Left lung (tissue), 10 donors: ENCODE measurements around the gene BOD1L1. TPM values are rescaled to one million over a fixed set of nuclear protein-coding genes. Genes with fewer than 3 reads are reported as not detected.

Source experiments
- ATAC-seq: fragments of 200-7000 bp; cut with Tn5 transposase; one replicate; pipeline ENCODE4 v1.9.1; 2020; ENCODE audit warnings: moderate library complexity
- DNase-seq, 4 donors: peaks; one replicate each; pipeline ENCODE4 v3.0.0-alpha.2; 2013 to 2020
- H3K27ac ChIP-seq, 2 donors: fragments of 200-600 bp; sonication (generic) in 1 of 2; one replicate each; pipeline versions ENCODE4 v1.5.0 to v1.8.0; 2020 to 2021
- H3K27me3 ChIP-seq, 2 donors: fragments of 200-600 bp; sonication (generic) in 1 of 2; one replicate each; pipeline versions ENCODE4 v1.5.0 to v1.8.0; 2020 to 2021
- H3K36me3 ChIP-seq, 2 donors: fragments of 200-600 bp; sonication (generic) in 1 of 2; one replicate each; pipeline versions ENCODE4 v1.5.0 to v1.8.0; 2020 to 2021
- H3K4me1 ChIP-seq, 2 donors: fragments of 200-600 bp; one replicate each; pipeline ENCODE4 v1.8.0; 2021
- H3K4me3 ChIP-seq, 2 donors: fragments of 200-600 bp; sonication (generic) in 1 of 2; one replicate each; pipeline versions ENCODE4 v1.5.0 to v1.8.0; 2020 to 2021; ENCODE audit warnings: mild to moderate bottlenecking in 1 of 2
- H3K9me3 ChIP-seq, 2 donors: fragments of 200-600 bp; sonication (generic) in 1 of 2; one replicate each; pipeline versions ENCODE4 v1.5.0 to v1.8.0; 2020 to 2021
- intact Hi-C, 2 donors: fragments of 100-400 bp; cut with DNase I; formaldehyde crosslinking; loops; one replicate each; pipeline versions ENCODE4 v1.11.2 to v1.14.2; 2022
- polyA plus RNA-seq, 6 donors: library from polyadenylated mRNA; unstranded; fragments of 120-200 nt; gene quantifications; one replicate each; pipeline ENCODE4 v1.2.1, GENCODE V29; 2013; ENCODE audit not compliant: insufficient read length in 6 of 6
- total RNA-seq, 2 donors: library from RNA; stranded (reverse); fragmentation: NEBNext Ultra II Directional; extraction: Animal tissue kit (Norgen Biotek cat#: 25700); gene quantifications; one replicate each; pipeline ENCODE4 v1.2.1, GENCODE V29; 2021
- TF ChIP-seq, protein P1 (sequence below), 2 donors: fragments of 200-600 bp; sonication (generic) in 1 of 2; IDR thresholded peaks; one replicate each; pipeline versions ENCODE4 v1.5.0 to v1.8.0; 2021; ENCODE audit warnings: antibody characterized with exemption in 2 of 2
- donor health status: DM: no; HTN: yes; CAD: no.
- donor health status: DM: no; HTN: no; CAD: no.

BOD1L1 gene
- total and polyA plus RNA-seq, 8 donors, result 25.9 to 78.0 (median 60.5) TPM

DNA sequence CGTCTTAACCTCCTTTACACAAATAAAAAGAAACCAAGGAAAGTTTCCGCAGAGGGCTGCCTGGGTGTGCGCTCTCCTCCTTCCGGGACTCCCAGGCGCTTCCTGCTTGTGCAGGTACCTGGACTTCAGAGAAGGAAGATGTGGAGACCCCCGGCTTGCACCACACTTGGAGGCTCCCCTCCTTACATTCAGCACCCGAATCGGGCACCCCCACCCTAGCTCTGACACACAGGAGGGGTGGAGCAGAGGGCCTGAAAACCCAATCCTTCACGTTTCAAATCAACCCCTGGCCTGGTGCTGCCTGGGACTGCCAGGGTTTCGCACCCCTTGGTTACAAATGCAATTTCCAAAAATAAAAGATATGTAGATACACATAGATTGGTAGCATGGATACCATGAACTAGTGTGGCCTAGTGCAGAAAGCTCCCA, 86.3 kb downstream of the BOD1L1 start:
- H3K4me1 ChIP-seq, result peaks cover 0 to 38% of the 10 kb centered on the region in 2 donors
- no peak overlapping the region for H3K27ac ChIP-seq
- peaks cover 100% of the 10 kb centered on the region in 2 donors for H3K27me3 ChIP-seq
- TF ChIP-seq, protein P1, sequence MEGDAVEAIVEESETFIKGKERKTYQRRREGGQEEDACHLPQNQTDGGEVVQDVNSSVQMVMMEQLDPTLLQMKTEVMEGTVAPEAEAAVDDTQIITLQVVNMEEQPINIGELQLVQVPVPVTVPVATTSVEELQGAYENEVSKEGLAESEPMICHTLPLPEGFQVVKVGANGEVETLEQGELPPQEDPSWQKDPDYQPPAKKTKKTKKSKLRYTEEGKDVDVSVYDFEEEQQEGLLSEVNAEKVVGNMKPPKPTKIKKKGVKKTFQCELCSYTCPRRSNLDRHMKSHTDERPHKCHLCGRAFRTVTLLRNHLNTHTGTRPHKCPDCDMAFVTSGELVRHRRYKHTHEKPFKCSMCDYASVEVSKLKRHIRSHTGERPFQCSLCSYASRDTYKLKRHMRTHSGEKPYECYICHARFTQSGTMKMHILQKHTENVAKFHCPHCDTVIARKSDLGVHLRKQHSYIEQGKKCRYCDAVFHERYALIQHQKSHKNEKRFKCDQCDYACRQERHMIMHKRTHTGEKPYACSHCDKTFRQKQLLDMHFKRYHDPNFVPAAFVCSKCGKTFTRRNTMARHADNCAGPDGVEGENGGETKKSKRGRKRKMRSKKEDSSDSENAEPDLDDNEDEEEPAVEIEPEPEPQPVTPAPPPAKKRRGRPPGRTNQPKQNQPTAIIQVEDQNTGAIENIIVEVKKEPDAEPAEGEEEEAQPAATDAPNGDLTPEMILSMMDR (IDR thresholded peaks at IDR 0.05), result no peak
- H3K36me3 ChIP-seq, result no peaks in the 10 kb centered on the region
- ATAC-seq (no peak), DNase-seq (no peak)
- H3K4me3 ChIP-seq, result no peak overlapping the region
- no peaks in the 10 kb centered on the region for H3K9me3 ChIP-seq
- intact Hi-C loops, result loop anchor here in 1 of 2 donors (5.0 kb wide), 1 partner anchor 689 kb away; no protein-coding TSS in a partner anchor

DNA sequence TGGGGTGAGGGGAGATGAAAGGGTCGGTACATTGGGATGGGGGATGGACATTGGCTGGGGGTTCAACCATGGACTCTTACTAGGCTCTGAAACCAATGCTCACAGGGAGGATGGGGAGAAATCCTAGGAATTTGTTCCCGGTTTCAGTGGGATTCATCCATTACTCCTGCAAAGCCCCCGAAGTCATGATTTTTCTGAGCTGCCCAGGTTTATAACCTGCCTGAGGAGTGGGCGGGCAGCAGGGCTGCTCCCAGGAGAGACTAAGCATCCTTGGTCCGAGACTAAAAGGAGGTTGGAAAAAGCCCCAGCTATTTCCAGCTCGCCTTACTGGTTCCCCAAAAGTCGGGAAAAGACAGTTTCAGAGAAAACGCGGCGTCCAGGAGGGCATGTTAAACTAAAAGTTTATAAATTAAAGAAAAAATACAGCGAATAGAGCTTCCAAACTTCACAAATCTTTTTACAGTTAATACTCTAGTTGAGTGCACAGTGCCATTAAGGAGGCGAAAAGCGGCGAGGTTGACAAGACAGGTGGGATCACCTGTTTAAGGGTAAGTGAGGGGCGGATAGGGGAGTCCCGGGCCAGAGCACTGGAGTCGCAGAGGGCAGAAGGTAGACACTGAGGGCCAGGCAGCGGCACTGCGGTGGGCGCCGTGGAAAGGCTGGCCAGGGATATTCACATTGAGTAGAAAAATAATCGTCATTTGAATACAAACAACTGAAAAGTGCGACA, 86.9 kb downstream of the BOD1L1 start:
- no peak overlapping the region for H3K4me3 ChIP-seq
- no peaks in the 10 kb centered on the region for H3K9me3 ChIP-seq
- intact Hi-C loops, result loop anchor here in 1 of 2 donors (5.0 kb wide), 1 partner anchor 688 kb away; no protein-coding TSS in a partner anchor
- peaks cover 0 to 38% of the 10 kb centered on the region in 2 donors for H3K4me1 ChIP-seq
- TF ChIP-seq, protein P1 (IDR thresholded peaks at IDR 0.05), result no peak
- H3K27ac ChIP-seq, result no peak overlapping the region
- ATAC-seq (no peak), DNase-seq (no peak)
- no peaks in the 10 kb centered on the region for H3K36me3 ChIP-seq
- peaks cover 100% of the 10 kb centered on the region in 2 donors for H3K27me3 ChIP-seq

DNA sequence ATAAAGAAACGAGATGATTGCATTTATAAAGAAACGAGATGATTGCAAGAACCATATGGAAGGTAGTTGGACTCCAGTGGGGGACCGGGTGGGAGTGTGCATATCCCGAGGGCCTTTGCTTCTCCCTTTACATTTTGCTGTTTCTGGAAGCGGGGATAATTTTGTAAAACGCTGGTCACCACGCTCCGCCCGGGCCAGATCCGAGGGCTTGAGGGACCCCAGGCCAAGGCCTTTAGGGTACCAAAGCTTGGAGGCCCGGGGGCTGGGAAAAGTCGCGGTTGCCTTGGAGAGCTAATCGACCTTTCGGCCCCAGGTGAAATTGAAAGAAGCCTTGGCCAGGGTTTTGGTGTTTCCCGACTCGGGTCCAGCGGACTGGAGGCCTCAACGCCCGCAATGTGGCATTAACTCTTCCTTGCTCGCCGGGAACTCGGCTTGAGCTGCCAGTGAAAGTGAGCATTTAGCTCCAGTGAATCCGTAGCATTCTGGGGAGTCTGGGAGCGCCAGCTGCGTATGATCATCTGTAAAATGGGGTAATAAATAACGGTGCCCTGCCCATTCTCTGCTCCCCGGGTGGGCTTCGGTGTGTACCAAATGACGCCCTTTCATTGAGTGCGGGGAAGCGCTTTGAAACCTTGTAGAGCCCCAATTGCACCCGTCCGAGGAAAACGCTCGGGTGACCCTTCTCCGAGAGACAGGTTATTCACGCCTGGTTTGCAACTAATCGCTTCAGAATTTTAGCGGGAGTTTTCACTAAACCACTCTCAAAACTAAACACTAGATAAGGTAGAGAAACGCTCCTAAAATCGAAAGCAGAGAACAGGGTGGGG, 87.7 kb downstream of the BOD1L1 start:
- H3K27ac ChIP-seq, result no peak overlapping the region
- peaks cover 0 to 32% of the 10 kb centered on the region in 2 donors for H3K4me1 ChIP-seq
- H3K36me3 ChIP-seq, result no peaks in the 10 kb centered on the region
- DNase-seq, result no peak
- H3K9me3 ChIP-seq, result no peaks in the 10 kb centered on the region
- intact Hi-C loops, result loop anchor here in 1 of 2 donors (5.0 kb wide), 1 partner anchor 688 kb away; no protein-coding TSS in a partner anchor
- no peak for ATAC-seq
- no peak overlapping the region for H3K4me3 ChIP-seq
- peaks cover 100% of the 10 kb centered on the region in 2 donors for H3K27me3 ChIP-seq
- TF ChIP-seq, protein P1 (IDR thresholded peaks at IDR 0.05), result no peak

DNA sequence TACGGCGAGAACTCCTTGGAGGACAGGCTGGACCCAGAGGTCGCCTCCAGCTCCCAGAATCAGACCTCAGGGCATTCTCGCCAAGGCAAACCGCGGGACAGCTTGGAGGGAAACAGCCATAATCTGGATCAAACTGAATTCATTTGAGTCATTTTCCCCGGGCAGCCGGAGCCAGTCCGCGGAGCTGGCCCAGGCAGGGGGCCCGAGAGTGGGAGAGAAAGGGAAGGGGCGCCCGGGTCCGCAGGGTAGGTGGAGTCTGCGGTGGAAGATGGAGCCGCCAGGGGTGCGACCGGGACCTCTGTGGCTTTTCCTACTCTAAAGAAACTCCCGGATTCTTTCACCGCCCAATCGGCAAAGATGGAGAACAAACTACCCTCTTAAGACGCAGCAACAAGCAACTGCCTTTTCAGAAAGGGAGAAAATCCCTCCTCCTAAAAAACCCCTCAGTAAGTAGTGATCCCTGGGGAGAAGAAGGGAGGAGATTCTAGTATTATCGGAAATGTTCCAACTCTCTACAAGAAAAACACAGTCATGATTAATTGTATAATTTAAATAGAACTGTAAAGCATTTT, 88.4 kb downstream of the BOD1L1 start:
- no peak for ATAC-seq
- peaks cover 100% of the 10 kb centered on the region in 2 donors for H3K27me3 ChIP-seq
- H3K4me1 ChIP-seq, result peaks cover 0 to 25% of the 10 kb centered on the region in 2 donors
- no peak overlapping the region for H3K27ac ChIP-seq
- H3K9me3 ChIP-seq, result no peaks in the 10 kb centered on the region
- H3K36me3 ChIP-seq, result no peaks in the 10 kb centered on the region
- no peak overlapping the region for H3K4me3 ChIP-seq
- TF ChIP-seq, protein P1 (IDR thresholded peaks at IDR 0.05), result no peak
- peak in 1 of 4 donors; percentile 71 for DNase-seq
- intact Hi-C loops, result no loop called here
